GM18526 (cell line): Measurements from ENCODE around the gene SERPINB10.

Experiments used
- POLR2A ChIP-seq: IDR thresholded peaks from 3 replicates; pipeline ENCODE4 v1.6.1; 2011; ENCODE audit not compliant: insufficient read length; ENCODE audit errors: extremely low read depth

Gene SERPINB10

GRCh38 chr18:63908858-63909257 is 1.1 kb downstream of the SERPINB10 start:
- TF ChIP-seq POLR2A: no peak

- no peak for TF ChIP-seq POLR2A
Observed at GRCh38 chr18:63909870-63910269, 2.1 kb downstream of the SERPINB10 start.

- no peak for TF ChIP-seq POLR2A
Observed at GRCh38 chr18:63917817-63918216, 10.1 kb downstream of the SERPINB10 start.

GRCh38 chr18:63922049-63922448 is 14.3 kb downstream of the SERPINB10 start:
- TF ChIP-seq POLR2A: no peak

GRCh38 chr18:63924551-63924950 is 16.8 kb downstream of the SERPINB10 start:
- TF ChIP-seq POLR2A: no peak

GRCh38 chr18:63928331-63928730 is 20.6 kb downstream of the SERPINB10 start:
- no peak for TF ChIP-seq POLR2A

GRCh38 chr18:63930773-63931354 is 23.1 kb downstream of the SERPINB10 start:
- no peak for TF ChIP-seq POLR2A

- peak; percentile 32 for TF ChIP-seq POLR2A
Observed at GRCh38 chr18:63936156-63936931, 28.6 kb downstream of the SERPINB10 start.

- TF ChIP-seq POLR2A: no peak
Observed at GRCh38 chr18:63936932-63937393, 29.2 kb downstream of the SERPINB10 start.

- no peak for TF ChIP-seq POLR2A
Observed at GRCh38 chr18:63940008-63940407, 32.2 kb downstream of the SERPINB10 start.

GRCh38 chr18:63947051-63947790 is 39.5 kb downstream of the SERPINB10 start:
- no peak for TF ChIP-seq POLR2A

GRCh38 chr18:63949068-63949737 is 41.4 kb downstream of the SERPINB10 start, which contains the start of gene HMSD:
HMSD (plus strand) TSS chr18:63949301; CDS start chr18:63953456, 4,155 bp downstream.
- TF ChIP-seq POLR2A: peak; percentile 68

- no peak for TF ChIP-seq POLR2A
Observed at GRCh38 chr18:63951302-63951705, 43.5 kb downstream of the SERPINB10 start.

GRCh38 chr18:63953811-63954210 is 46.1 kb downstream of the SERPINB10 start:
- TF ChIP-seq POLR2A: no peak

- no peak for TF ChIP-seq POLR2A
Observed at GRCh38 chr18:63956755-63957154, 49.0 kb downstream of the SERPINB10 start.

- TF ChIP-seq POLR2A: no peak
Observed at GRCh38 chr18:63960891-63961290, 53.1 kb downstream of the SERPINB10 start.

GRCh38 chr18:63961435-63961980 is 53.8 kb downstream of the SERPINB10 start:
- TF ChIP-seq POLR2A: no peak
